ENCODE data around the gene FRMPD4.

The FRMPD4 gene

DNA sequence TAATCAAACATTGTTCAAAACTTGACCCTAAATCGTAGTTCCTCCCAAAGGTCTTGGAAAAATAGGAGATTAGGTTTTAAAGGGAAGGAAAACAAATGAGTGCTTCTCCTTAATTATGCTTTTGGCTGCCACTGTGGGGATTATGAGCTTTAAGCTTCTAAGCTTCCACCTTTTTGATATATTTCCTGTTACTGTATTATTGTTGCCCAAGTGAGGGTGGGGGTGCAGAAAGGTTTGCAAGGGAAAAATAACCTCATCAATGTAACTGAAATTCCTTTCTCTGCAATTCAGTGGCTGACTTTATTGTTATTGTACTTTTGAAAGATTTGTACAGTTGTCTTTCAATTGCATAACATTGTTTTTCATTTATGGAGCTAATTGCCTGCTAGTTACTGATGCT, 285.1 kb downstream of the FRMPD4 start:
- Histone ChIP-seq H3K36me3 (ENCODE audit: insufficient read depth, low read length) (no peaks in the 10 kb centered on the region), H3K9ac (ENCODE audit: low read depth, low read length) (no peak overlapping the region), H3K4me1 (ENCODE audit: insufficient read depth, low read length) (peaks cover 11% of the 10 kb centered on the region; the same call in 1 of the 2 replicates), H3K9me3 (ENCODE audit: control insufficient read depth, insufficient read depth, low read length) (no peaks in the 10 kb centered on the region)

DNA sequence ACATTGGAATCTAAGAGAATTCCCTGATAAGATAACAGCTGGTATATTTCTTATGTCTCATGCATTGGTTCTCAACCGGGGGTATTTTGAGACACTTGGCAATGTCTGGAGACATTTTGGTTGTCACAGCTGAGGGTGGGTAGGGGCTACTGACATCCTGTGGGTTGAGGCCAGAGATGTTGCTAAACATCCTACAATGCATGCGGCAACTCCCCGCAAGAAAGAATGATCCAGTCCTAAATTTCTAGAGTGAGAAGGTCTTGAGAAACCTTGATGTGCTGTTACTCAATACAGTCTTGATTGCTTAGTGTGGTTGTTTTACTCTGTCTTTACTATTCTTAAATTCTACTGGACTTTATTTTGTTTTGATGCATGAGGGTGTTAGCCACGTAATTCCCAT, 287.2 kb downstream of the FRMPD4 start:
- peaks cover 11% of the 10 kb centered on the region; the same call in 1 of the 2 replicates for H3K4me1 ChIP-seq (ENCODE audit: insufficient read depth, low read length)
- no peaks in the 10 kb centered on the region for H3K36me3 ChIP-seq (ENCODE audit: insufficient read depth, low read length)
- H3K9me3 ChIP-seq (ENCODE audit: control insufficient read depth, insufficient read depth, low read length) = no peaks in the 10 kb centered on the region

DNA sequence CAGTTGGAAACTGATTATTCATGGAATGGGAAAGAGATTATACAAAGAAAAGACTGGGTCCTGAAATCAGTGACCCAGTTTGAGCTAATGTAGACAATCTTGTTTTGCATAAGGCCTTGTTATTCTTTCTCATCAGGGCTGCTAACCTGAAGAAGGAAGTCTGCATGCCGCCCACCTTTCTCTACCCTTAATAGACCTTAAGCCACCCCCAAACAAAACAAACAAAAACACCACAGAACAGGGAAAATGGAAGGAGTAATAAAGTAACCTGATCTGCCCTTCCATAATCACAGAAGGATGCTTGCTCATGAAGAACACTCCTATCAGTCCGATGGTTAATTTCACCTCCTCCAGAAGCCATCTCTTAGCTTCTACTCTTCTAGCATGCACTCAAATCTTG, 288.1 kb downstream of the FRMPD4 start:
- Histone ChIP-seq H3K4me1 (ENCODE audit: insufficient read depth, low read length) (peaks cover 9% of the 10 kb centered on the region; the same call in 1 of the 2 replicates), H3K36me3 (ENCODE audit: insufficient read depth, low read length) (no peaks in the 10 kb centered on the region), H3K9ac (ENCODE audit: low read depth, low read length) (no peak overlapping the region)

More for the DNA sequence above, 287.2 kb downstream of the FRMPD4 start:
- no peak overlapping the region for H3K9ac ChIP-seq (ENCODE audit: low read depth, low read length)

DNA sequence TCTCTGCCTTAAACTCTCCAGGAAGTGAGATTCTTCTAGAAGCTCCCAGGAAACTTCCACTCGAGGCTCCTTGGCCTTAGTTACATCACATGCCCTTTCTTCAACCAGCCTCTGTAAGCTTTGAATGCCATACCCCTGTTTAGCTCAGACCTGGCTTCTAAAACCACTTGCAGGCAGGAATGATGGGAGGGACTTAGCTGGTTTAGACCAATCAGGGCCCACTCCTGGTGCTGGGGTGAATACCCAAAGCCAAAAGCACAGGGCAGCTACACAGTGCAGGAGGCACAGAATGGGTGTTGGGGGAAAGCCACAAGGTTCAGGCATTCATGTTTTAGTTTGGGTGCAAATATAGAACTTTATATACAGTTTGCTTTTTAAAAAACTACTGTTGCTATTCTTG, 296.2 kb downstream of the FRMPD4 start:
- no peak overlapping the region for H3K9ac ChIP-seq (ENCODE audit: low read depth, low read length)
- H3K9me3 ChIP-seq (ENCODE audit: control insufficient read depth, insufficient read depth, low read length) = no peaks in the 10 kb centered on the region
- H3K36me3 ChIP-seq (ENCODE audit: insufficient read depth, low read length) = no peaks in the 10 kb centered on the region
- peaks cover 15% of the 10 kb centered on the region for H3K4me1 ChIP-seq (ENCODE audit: insufficient read depth, low read length)

More for the DNA sequence above, 288.1 kb downstream of the FRMPD4 start:
- no peaks in the 10 kb centered on the region for H3K9me3 ChIP-seq (ENCODE audit: control insufficient read depth, insufficient read depth, low read length)

DNA sequence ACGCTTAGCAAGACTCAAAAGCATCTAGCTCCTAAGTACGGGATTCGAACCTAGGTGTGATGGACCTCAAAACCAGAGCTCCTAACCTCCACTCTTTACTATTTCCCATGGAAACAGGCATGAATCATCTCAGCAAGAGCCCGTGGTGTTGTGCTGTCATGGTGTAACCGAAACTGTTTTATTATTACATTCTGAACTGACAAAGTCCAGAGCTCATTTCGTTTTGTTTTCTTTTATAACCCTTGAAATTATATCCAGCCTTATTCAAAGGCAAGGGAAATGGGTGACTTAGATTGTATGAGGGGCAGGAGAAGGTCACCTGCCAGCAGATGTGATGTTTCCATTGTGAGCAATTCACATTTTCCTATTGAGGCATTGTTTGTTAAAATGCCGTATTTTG, 301.1 kb downstream of the FRMPD4 start:
- H3K36me3 ChIP-seq (ENCODE audit: insufficient read depth, low read length) = no peaks in the 10 kb centered on the region
- H3K9ac ChIP-seq (ENCODE audit: low read depth, low read length) = no peak overlapping the region
- no peaks in the 10 kb centered on the region for H3K9me3 ChIP-seq (ENCODE audit: control insufficient read depth, insufficient read depth, low read length)
- peaks cover 33% of the 10 kb centered on the region for H3K4me1 ChIP-seq (ENCODE audit: insufficient read depth, low read length)

DNA sequence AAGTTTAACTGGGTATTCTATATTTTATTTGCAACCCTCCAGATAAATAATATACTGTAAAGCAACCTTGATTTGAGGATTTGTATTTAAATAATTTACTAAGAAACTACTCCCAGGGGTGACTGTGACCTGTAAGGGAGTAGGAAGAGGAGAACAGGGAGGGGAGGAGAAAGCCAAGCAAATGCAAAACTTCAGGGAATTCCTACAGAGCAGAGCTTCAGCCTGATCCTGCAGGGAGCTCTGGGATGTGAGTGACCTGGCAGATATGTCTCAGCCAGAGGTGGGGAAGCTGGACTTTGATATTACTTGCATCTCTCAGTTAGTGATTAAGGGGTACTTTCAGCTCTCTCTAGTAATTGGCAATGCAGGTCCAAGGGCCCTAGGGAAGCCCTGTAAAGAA, 302.0 kb downstream of the FRMPD4 start:
- no peaks in the 10 kb centered on the region for H3K36me3 ChIP-seq (ENCODE audit: insufficient read depth, low read length)
- peaks cover 33% of the 10 kb centered on the region for H3K4me1 ChIP-seq (ENCODE audit: insufficient read depth, low read length)
- H3K9me3 ChIP-seq (ENCODE audit: control insufficient read depth, insufficient read depth, low read length) = no peaks in the 10 kb centered on the region
- no peak overlapping the region for H3K9ac ChIP-seq (ENCODE audit: low read depth, low read length)

DNA sequence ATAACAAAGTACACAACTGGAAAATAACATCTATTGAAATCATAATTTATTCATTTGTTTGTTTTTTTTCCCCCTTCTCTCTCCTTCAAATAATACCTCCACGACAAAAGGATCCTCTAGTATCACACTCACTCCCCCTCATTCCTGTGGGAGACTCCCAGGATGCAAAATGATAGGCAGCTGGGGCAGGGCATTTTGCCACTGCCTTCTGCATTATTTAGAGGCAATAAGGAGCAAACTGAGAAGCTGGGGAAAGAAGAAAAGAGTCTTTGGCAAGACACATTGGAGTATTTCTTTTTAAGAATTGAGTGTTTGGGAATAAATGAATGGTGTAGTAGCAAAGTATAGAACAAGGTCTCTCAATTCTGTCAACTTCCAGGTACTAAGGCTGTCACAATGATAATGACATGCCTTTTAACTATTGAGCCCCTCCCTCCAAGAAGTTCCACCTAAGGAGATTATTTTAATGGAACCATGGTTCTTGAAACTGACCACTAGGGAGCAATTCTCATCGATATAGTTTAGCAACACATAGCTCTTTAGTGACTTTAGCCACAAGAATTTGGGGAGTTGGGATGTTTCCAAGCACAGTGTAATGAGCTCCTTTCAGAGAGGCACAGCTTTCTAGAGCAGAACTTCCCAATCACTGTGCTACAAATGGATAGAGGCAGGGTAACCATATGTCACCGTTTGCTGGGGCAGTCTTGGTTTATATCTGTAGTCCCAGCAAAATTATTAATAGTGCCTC, 303.3 kb downstream of the FRMPD4 start:
- Histone ChIP-seq H3K36me3 (ENCODE audit: insufficient read depth, low read length) (no peaks in the 10 kb centered on the region), H3K4me1 (ENCODE audit: insufficient read depth, low read length) (peaks cover 33% of the 10 kb centered on the region), H3K9me3 (ENCODE audit: control insufficient read depth, insufficient read depth, low read length) (no peaks in the 10 kb centered on the region), H3K9ac (ENCODE audit: low read depth, low read length) (no peak overlapping the region)

DNA sequence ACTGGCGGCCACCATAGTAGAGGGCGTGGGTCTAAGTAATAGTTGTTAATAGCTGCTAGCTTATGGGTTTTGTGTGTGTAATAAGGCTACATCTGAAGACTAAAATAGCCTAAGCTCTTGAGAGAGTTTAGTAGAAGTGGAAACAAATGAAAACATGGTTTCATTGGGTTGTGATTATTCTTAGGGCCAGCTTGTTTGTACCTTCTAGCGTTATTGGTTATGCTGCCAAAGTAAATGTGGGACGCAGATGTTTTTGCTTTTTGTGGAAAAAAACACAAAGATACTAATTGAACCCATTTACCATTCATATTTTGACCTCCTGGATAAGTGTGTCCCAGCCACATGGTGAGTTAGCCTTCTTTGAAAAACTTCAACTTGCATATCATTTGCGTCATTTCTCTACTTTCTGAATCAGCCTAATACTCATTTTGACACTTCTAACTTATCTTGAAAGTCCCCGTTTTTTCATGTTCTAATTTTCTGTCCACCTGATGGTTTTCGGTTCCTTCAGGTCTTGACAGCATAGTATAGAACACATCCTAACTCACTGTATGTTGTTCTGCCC, 305.3 kb downstream of the FRMPD4 start:
- Histone ChIP-seq H3K9me3 (ENCODE audit: control insufficient read depth, insufficient read depth, low read length) (no peaks in the 10 kb centered on the region), H3K4me1 (ENCODE audit: insufficient read depth, low read length) (peaks cover 27% of the 10 kb centered on the region), H3K36me3 (ENCODE audit: insufficient read depth, low read length) (no peaks in the 10 kb centered on the region), H3K9ac (ENCODE audit: low read depth, low read length) (no peak overlapping the region)

DNA sequence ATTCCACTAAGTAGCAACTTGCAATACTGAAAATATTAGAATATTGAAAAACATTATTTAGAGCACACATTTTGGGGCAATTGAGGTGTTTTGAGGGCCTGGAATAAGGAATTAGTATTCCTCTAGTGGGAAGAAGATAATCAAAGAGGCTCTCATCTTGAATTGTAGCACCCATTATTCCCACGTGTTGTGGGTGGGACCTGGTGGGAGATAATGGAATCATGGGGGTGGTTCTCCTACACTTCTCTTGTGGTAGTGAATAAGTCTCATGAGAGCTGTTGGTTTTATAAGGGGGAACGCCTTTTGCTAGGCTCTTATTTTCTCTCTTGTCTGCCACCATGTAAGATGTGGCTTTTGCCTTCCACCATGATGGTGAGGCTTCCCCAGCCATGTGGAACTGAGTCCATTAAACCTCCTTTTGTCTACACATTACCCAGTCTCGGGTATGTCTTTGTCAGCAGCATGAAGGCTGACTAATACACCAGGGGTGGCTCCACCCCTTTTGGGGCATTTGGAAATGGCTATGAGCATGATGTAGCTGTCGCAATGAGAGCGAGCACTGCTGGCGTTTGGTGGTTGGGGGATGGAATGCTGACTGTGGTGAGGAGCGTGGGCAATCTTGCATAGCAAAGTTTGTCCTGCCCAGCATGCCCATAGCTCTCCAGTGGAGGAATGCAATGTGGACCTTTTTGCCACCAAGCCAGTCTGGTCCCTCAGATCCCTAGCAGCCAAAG, 308.2 kb downstream of the FRMPD4 start:
- H3K36me3 ChIP-seq (ENCODE audit: insufficient read depth, low read length) = no peaks in the 10 kb centered on the region
- no peaks in the 10 kb centered on the region for H3K9me3 ChIP-seq (ENCODE audit: control insufficient read depth, insufficient read depth, low read length)
- peaks cover 5% of the 10 kb centered on the region for H3K4me1 ChIP-seq (ENCODE audit: insufficient read depth, low read length)
- H3K9ac ChIP-seq (ENCODE audit: low read depth, low read length) = no peak overlapping the region

DNA sequence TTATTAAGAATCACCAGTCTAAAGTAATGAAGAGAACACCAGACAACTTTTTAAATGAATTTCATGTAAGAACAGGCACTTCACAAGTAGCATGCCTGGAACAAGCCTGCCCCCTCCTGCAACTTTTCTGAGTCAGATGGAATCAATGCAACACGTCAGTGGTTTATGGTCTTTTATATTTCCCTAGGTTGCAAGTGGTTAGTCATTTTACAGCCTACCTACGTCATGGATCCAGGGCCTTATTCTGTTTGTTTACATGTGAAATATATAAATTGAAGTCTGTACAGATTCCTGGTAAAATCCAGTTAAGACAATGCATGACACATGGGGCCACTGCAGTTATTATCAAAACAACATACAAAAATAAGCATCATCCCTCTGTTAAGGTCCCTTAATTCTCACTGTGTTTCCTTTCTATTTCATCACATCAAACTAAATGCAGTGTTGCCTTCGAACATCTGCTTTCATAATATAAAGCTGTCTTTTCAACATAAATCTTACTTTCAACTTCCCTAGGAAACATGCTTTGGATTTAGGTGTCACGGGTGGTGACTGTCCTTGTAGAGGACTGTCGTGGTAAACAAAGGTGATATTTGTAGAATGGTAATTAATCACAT, 309.3 kb downstream of the FRMPD4 start:
- Histone ChIP-seq H3K36me3 (ENCODE audit: insufficient read depth, low read length) (no peaks in the 10 kb centered on the region), H3K4me1 (ENCODE audit: insufficient read depth, low read length) (no peaks in the 10 kb centered on the region), H3K9ac (ENCODE audit: low read depth, low read length) (no peak overlapping the region), H3K9me3 (ENCODE audit: control insufficient read depth, insufficient read depth, low read length) (no peaks in the 10 kb centered on the region)

DNA sequence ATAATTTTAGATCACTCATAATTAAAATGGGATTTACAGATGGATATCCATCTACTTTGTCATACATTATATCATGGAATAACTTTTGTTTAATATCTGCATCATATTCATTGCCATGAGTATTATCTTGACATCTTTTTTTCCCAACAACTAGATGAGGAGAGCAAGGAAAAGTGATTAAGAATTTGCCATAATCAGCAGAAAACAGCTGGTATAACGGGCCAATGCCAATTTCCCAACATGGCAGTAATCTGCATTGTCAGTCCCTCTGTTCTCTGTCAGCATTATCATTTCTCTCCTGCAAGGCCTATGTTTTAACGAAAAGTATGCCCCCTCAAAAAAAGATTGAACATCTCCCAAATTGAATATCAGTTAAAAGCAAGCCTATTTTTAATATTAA, 314.0 kb downstream of the FRMPD4 start:
- no peaks in the 10 kb centered on the region for H3K36me3 ChIP-seq (ENCODE audit: insufficient read depth, low read length)
- H3K9ac ChIP-seq (ENCODE audit: low read depth, low read length) = no peak overlapping the region
- H3K9me3 ChIP-seq (ENCODE audit: control insufficient read depth, insufficient read depth, low read length) = no peaks in the 10 kb centered on the region
- H3K4me1 ChIP-seq (ENCODE audit: insufficient read depth, low read length) = no peaks in the 10 kb centered on the region

DNA sequence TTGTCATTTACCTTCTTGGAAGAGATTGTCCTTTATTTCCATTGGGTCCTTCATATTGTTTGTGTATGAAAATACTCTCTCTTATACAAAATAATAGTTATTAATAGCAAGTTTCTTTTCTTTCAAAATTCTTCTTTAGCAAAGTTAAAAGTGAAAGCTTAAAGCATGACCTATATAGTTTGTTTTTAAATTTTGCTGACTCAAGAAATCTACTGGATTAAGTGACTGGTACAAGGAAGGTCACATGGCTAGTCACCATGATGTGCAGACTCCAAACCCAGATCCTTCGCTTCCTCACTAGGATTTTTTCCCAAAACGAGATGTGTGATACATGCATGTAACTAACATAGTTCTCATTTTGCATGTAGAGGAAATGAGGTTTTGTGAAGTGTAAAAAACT, 322.7 kb downstream of the FRMPD4 start:
- H3K4me1 ChIP-seq (ENCODE audit: insufficient read depth, low read length) = no peaks in the 10 kb centered on the region
- H3K9me3 ChIP-seq (ENCODE audit: control insufficient read depth, insufficient read depth, low read length) = no peaks in the 10 kb centered on the region
- H3K9ac ChIP-seq (ENCODE audit: low read depth, low read length) = no peak overlapping the region
- H3K36me3 ChIP-seq (ENCODE audit: insufficient read depth, low read length) = no peaks in the 10 kb centered on the region

DNA sequence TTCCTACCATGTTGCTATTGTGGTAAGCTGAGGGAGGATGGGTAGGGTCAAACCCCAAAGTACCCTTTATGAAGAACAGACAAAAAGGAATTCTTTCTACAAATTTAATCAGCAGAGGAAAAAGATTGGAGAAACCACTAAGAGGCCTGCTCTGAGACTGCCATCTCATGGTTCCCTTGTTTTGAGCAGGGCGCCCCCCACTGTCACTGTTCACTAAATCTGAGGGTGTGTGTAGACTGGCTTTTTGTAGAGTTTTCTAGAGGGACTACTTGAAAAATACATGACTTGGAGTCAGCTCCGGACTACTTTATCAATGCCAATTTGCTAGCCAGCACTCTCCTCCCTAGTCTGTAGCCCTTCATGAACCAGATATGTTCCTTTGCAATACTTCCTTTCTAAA, 324.8 kb downstream of the FRMPD4 start:
- Histone ChIP-seq H3K9me3 (ENCODE audit: control insufficient read depth, insufficient read depth, low read length) (no peaks in the 10 kb centered on the region), H3K36me3 (ENCODE audit: insufficient read depth, low read length) (no peaks in the 10 kb centered on the region), H3K4me1 (ENCODE audit: insufficient read depth, low read length) (no peaks in the 10 kb centered on the region), H3K9ac (ENCODE audit: low read depth, low read length) (no peak overlapping the region)

DNA sequence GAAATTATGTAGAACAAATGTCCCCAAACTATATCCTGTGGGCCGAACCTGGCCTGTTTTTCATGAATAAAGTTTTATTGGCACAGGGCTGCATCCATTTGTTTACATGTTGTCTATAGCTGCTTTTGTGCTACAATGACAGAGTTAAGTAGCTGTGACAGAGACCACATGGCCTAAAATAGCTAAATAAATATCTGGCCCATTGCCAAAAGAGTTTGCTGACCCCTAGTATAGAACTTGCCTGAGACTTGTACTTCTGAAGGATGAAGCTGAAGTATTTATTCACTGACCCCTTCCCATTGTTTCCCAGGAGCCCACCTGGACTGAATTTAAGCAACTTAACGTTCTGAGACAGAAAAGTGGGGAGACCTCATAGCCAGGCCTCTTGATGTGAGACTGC, 325.6 kb downstream of the FRMPD4 start:
- H3K9ac ChIP-seq (ENCODE audit: low read depth, low read length) = no peak overlapping the region
- H3K9me3 ChIP-seq (ENCODE audit: control insufficient read depth, insufficient read depth, low read length) = no peaks in the 10 kb centered on the region
- H3K36me3 ChIP-seq (ENCODE audit: insufficient read depth, low read length) = no peaks in the 10 kb centered on the region
- H3K4me1 ChIP-seq (ENCODE audit: insufficient read depth, low read length) = no peaks in the 10 kb centered on the region

Measured in ES-I3 (cell line).